H9 (cell line): ENCODE measurements around the gene PLLP. TPM values are rescaled to one million over a fixed set of nuclear protein-coding genes. Genes with fewer than 3 reads are reported as not detected.
"Not testable (repeated sequence)": the region's sequence is repeated elsewhere in the genome, so short reads cannot be mapped to it uniquely, and the experiment has no call there.

Source experiments
- DNase-seq: peaks from one replicate; pipeline ENCODE4 v3.0.0-alpha.2; 2017
- H2AFZ ChIP-seq: one replicate; pipeline ENCODE4 v1.6.1; 2013; ENCODE audit warnings: mild to moderate bottlenecking, low read length, control low read depth, moderate library complexity
- H2AK5ac ChIP-seq: 2 replicates; pipeline ENCODE4 v1.6.1; 2013; ENCODE audit warnings: low read length, control low read depth, mixed read lengths; ENCODE audit not compliant: insufficient read length
- H2BK120ac ChIP-seq: one replicate; pipeline ENCODE4 v1.6.1; 2013; ENCODE audit warnings: low read depth, mild to moderate bottlenecking, low read length, control low read depth, inconsistent platforms; ENCODE audit not compliant: poor library complexity, severe bottlenecking
- H2BK12ac ChIP-seq: 2 replicates; pipeline ENCODE4 v1.6.1; 2013; ENCODE audit warnings: low read length, control low read depth, mixed read lengths, low read depth; ENCODE audit not compliant: insufficient read length
- H2BK15ac ChIP-seq: 2 replicates; pipeline ENCODE4 v1.6.1; 2013; ENCODE audit warnings: low read depth, low read length, control low read depth
- H2BK20ac ChIP-seq: one replicate; pipeline ENCODE4 v1.6.1; 2013; ENCODE audit warnings: low read depth, mild to moderate bottlenecking, low read length, control low read depth, inconsistent platforms; ENCODE audit not compliant: poor library complexity, severe bottlenecking
- H2BK5ac ChIP-seq: 2 replicates; pipeline ENCODE4 v1.6.1; 2013; ENCODE audit warnings: low read length, control low read depth, mixed read lengths; ENCODE audit not compliant: insufficient read length
- H3K14ac ChIP-seq: 2 replicates; pipeline ENCODE4 v1.6.1; 2013; ENCODE audit warnings: low read length, control low read depth; ENCODE audit not compliant: insufficient read depth
- H3K18ac ChIP-seq: 2 replicates; pipeline ENCODE4 v1.6.1; 2013; ENCODE audit warnings: low read depth, mild to moderate bottlenecking, mixed read lengths, low read length, control low read depth; ENCODE audit not compliant: insufficient read length
- H3K23ac ChIP-seq: 2 replicates; pipeline ENCODE4 v1.6.1; 2013; ENCODE audit warnings: low read length, control low read depth, mixed read lengths, low read depth; ENCODE audit not compliant: insufficient read length
- H3K23me2 ChIP-seq: 2 replicates; pipeline ENCODE4 v1.6.1; 2013; ENCODE audit warnings: low read depth, mild to moderate bottlenecking, mixed read lengths, low read length, control low read depth; ENCODE audit not compliant: insufficient read length, poor library complexity, severe bottlenecking
- H3K27ac ChIP-seq: 2 replicates; pipeline ENCODE4 v1.5.1; 2013; ENCODE audit warnings: low read length, control low read depth, mixed read lengths, low read depth; ENCODE audit not compliant: insufficient read length
- H3K27me3 ChIP-seq: 2 replicates; pipeline ENCODE4 v1.6.1; 2013; ENCODE audit warnings: low read length, control low read depth, inconsistent platforms; ENCODE audit not compliant: insufficient read depth
- H3K4ac ChIP-seq: 2 replicates; pipeline ENCODE4 v1.6.1; 2013; ENCODE audit warnings: low read depth, mild to moderate bottlenecking, control low read depth, inconsistent platforms, low read length, moderate library complexity
- H3K4me1 ChIP-seq: 2 replicates; pipeline ENCODE4 v1.6.1; 2013; ENCODE audit warnings: low read length, control low read depth, inconsistent platforms; ENCODE audit not compliant: insufficient read depth
- H3K4me2 ChIP-seq: 2 replicates; pipeline ENCODE4 v1.6.1; 2013; ENCODE audit warnings: low read length, control low read depth, mixed read lengths; ENCODE audit not compliant: insufficient read length, insufficient read depth
- H3K56ac ChIP-seq: 2 replicates; pipeline ENCODE4 v1.6.1; 2013; ENCODE audit warnings: low read depth, mild to moderate bottlenecking, mixed read lengths, low read length, control low read depth; ENCODE audit not compliant: insufficient read length
- H3K79me1 ChIP-seq: 2 replicates; pipeline ENCODE4 v1.6.1; 2013; ENCODE audit warnings: low read depth, mild to moderate bottlenecking, moderate library complexity, low read length, control low read depth, inconsistent platforms; ENCODE audit not compliant: insufficient read depth, poor library complexity, severe bottlenecking
- H3K79me2 ChIP-seq: 2 replicates; pipeline ENCODE4 v1.6.1; 2013; ENCODE audit warnings: low read length, control low read depth, inconsistent platforms; ENCODE audit not compliant: insufficient read depth
- H3K9ac ChIP-seq: 2 replicates; pipeline ENCODE4 v1.6.1; 2013; ENCODE audit warnings: low read length, control low read depth, mixed read lengths; ENCODE audit not compliant: insufficient read length; ENCODE audit errors: extremely low read depth
- H3K9me3 ChIP-seq: one replicate; pipeline ENCODE4 v1.6.1; 2013; ENCODE audit warnings: low read depth, low read length, inconsistent platforms; ENCODE audit not compliant: control insufficient read depth
- H3T11ph ChIP-seq: one replicate; pipeline ENCODE4 v1.6.1; 2013; ENCODE audit warnings: mild to moderate bottlenecking, low read length, control low read depth, inconsistent platforms
- H4K20me1 ChIP-seq: one replicate; pipeline ENCODE4 v1.6.1; 2013; ENCODE audit not compliant: control insufficient read depth, insufficient read length, insufficient read depth
- H4K5ac ChIP-seq: 2 replicates; pipeline ENCODE4 v1.6.1; 2013; ENCODE audit warnings: low read depth, mild to moderate bottlenecking, mixed read lengths, low read length, control low read depth; ENCODE audit not compliant: insufficient read length
- H4K8ac ChIP-seq: replicated peaks from 2 replicates; pipeline ENCODE4 v1.6.1; 2013; ENCODE audit warnings: low read length, control low read depth, mixed read lengths, low read depth; ENCODE audit not compliant: insufficient read length
- H4K91ac ChIP-seq: 2 replicates; pipeline ENCODE4 v1.6.1; 2013; ENCODE audit warnings: low read depth, mild to moderate bottlenecking, moderate library complexity, mixed read lengths, low read length, control low read depth; ENCODE audit not compliant: insufficient read length
- H3K27ac Mint-ChIP-seq, 3 experiments: 2 replicates in 2 of 3; 3 replicates in 1 of 3; pipeline ENCODE4 v1.8.0; 2020 to 2021; ENCODE audit warnings: mixed read lengths in 3 of 3, mild to moderate bottlenecking in 1 of 3, moderate library complexity in 1 of 3
- H3K27me3 Mint-ChIP-seq: 2 replicates; pipeline ENCODE4 v1.8.0; 2021; ENCODE audit warnings: low read depth, mild to moderate bottlenecking, moderate library complexity, mixed read lengths
- H3K36me3 Mint-ChIP-seq, 3 experiments: 2 replicates in 2 of 3; 3 replicates in 1 of 3; pipeline ENCODE4 v1.8.0; 2020 to 2021; ENCODE audit warnings: low read depth in 3 of 3, mixed read lengths in 3 of 3; ENCODE audit not compliant: insufficient read depth in 1 of 3
- H3K4me1 Mint-ChIP-seq, 2 experiments: 2 replicates each; pipeline ENCODE4 v1.8.0; 2020; ENCODE audit warnings: mixed read lengths in 2 of 2
- H3K4me3 Mint-ChIP-seq, 2 experiments: 2 replicates in 1 of 2; 3 replicates in 1 of 2; pipeline ENCODE4 v1.8.0; 2020 to 2021; ENCODE audit warnings: mild to moderate bottlenecking in 2 of 2, mixed read lengths in 2 of 2, moderate library complexity in 1 of 2
- H3K9me3 Mint-ChIP-seq, 2 experiments: 2 replicates in 1 of 2; 3 replicates in 1 of 2; pipeline ENCODE4 v1.8.0; 2020; ENCODE audit warnings: mild to moderate bottlenecking in 2 of 2, mixed read lengths in 2 of 2, moderate library complexity in 1 of 2
- whole genome bisulfite sequencing: extraction: QIAGEN DNeasy Blood & Tissue Kit; methylation state at CpG from one replicate; pipeline ENCODE4 v1.1.7; 2013; ENCODE audit warnings: missing lambda C conversion rate, low lambda C conversion rate, mixed read lengths; ENCODE audit not compliant: insufficient read length; ENCODE audit errors: extremely low coverage; 5-methylcytosine and 5-hydroxymethylcytosine counted together
- total RNA-seq: library from RNA; stranded (reverse); gene quantifications from 2 replicates; pipeline ENCODE4 v1.2.1, GENCODE V29; 2021
- TF ChIP-seq, protein P1 (sequence below): fragments of 200-600 bp; sonication (generic); conservative IDR thresholded peaks from 3 replicates; pipeline ENCODE4 v1.8.0; 2021; ENCODE audit warnings: antibody characterized with exemption, mild to moderate bottlenecking

The PLLP gene
- total RNA-seq, 1 experiment from 2014 or later, result 1.8 TPM

DNA sequence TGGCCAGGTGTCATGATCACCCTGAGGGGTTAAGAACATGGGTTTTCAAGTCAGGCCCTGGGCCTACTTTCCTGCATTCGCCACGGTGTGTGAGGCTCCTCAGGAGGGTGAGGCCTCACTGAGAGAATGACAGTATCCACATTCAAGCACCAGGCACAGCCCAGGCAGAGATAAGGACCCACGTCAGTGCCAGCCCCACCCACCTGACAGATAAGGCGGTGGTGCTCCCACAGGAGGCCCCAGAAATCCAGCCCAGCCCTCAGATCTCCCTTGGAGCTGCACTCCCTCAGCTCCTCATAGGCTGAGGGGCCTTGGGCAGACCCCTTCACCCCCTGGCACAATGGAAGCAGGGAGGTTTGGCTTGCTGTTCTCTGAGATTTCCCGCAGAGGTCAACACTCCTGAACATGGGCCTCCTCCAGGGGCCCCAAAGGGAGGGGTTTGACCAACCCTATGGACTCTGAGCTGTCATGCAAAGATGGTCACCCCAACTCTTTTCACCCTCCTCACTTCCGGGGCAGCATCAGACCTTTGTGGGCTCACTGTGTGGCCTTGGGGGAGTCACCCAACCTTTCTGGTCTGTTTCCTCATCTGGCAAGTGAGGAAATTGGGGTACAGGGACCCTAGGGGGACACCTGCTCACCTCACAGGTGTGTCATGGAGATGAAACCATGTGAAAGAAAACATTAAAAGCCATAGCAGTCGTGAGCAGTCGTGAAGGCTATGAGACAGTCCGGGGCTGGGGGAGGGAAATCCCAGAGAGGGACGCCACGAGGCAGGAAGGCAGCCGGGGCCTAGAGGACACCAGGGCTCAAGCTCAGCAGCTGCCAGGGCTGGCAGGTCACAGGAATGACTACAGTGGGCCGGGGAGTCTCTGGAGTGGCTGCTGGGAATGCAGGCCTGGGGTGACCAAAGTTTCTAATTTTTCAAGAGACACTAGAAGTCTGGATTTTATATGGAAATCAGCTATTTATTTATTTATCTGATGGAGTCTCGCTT is 15.4 kb downstream of the PLLP start:
- H4K91ac ChIP-seq, result peak overlapping the region; percentile 70
- Mint-ChIP-seq H3K27ac (no peak overlapping the region; a peak in 1 of 7 replicates), H3K4me1 (peaks cover 15 to 28% of the 10 kb centered on the region in 2 experiments), H3K27me3 (no peaks in the 10 kb centered on the region), H3K36me3 (no peaks in the 10 kb centered on the region), H3K9me3 (no peaks in the 10 kb centered on the region), H3K4me3 (no peak overlapping the region)
- no peak overlapping the region for H3K23ac ChIP-seq
- no peaks in the 10 kb centered on the region for H3K79me2 ChIP-seq
- H3K14ac ChIP-seq, result no peak overlapping the region; the same call in 1 of the 2 replicates
- H2BK15ac ChIP-seq, result no peak overlapping the region
- H3K27ac ChIP-seq, result no peak overlapping the region
- no peak overlapping the region for H3K18ac ChIP-seq
- no peak overlapping the region for H2BK12ac ChIP-seq
- H3K23me2 ChIP-seq, result no peaks in the 10 kb centered on the region
- no peak overlapping the region for H3K4ac ChIP-seq
- TF ChIP-seq, protein P1, sequence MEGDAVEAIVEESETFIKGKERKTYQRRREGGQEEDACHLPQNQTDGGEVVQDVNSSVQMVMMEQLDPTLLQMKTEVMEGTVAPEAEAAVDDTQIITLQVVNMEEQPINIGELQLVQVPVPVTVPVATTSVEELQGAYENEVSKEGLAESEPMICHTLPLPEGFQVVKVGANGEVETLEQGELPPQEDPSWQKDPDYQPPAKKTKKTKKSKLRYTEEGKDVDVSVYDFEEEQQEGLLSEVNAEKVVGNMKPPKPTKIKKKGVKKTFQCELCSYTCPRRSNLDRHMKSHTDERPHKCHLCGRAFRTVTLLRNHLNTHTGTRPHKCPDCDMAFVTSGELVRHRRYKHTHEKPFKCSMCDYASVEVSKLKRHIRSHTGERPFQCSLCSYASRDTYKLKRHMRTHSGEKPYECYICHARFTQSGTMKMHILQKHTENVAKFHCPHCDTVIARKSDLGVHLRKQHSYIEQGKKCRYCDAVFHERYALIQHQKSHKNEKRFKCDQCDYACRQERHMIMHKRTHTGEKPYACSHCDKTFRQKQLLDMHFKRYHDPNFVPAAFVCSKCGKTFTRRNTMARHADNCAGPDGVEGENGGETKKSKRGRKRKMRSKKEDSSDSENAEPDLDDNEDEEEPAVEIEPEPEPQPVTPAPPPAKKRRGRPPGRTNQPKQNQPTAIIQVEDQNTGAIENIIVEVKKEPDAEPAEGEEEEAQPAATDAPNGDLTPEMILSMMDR, result no peak
- H3K4me2 ChIP-seq, result no peak overlapping the region
- no CpG with 5 or more reads among the region's 14 CpGs for WGBS
- H3K4me1 ChIP-seq, result peaks cover 2% of the 10 kb centered on the region; the same call in 1 of the 2 replicates
- H3K9ac ChIP-seq, result no peak overlapping the region
- no peak overlapping the region for H2BK120ac ChIP-seq
- no peak overlapping the region for H3K56ac ChIP-seq
- H2AFZ ChIP-seq, result no peak overlapping the region
- H2BK20ac ChIP-seq, result no peak overlapping the region
- H4K20me1 ChIP-seq, result no peaks in the 10 kb centered on the region
- no peak overlapping the region for H3T11ph ChIP-seq
- no peak overlapping the region for H2BK5ac ChIP-seq
- H2AK5ac ChIP-seq, result no peak overlapping the region
- no peak for DNase-seq
- no peaks in the 10 kb centered on the region for H3K27me3 ChIP-seq
- no peak overlapping the region for H4K5ac ChIP-seq
- H4K8ac ChIP-seq, result no peak overlapping the region
- H3K9me3 ChIP-seq, result no peaks in the 10 kb centered on the region
- no peaks in the 10 kb centered on the region for H3K79me1 ChIP-seq

- H3K9ac ChIP-seq, result not testable (repeated sequence)
Observed at GRCh38 chr16:57267343-57267742, 17.1 kb downstream of the PLLP start.

More at GRCh38 chr16:57267343-57267742, 17.1 kb downstream of the PLLP start:
- not testable (repeated sequence) for H3K56ac ChIP-seq, H2BK20ac ChIP-seq, H3K9me3 ChIP-seq, H3K27ac ChIP-seq, H4K20me1 ChIP-seq, H3K18ac ChIP-seq, H2AK5ac ChIP-seq, H2AFZ ChIP-seq, H4K8ac ChIP-seq, H3K27me3 Mint-ChIP-seq, DNase-seq, H3K23ac ChIP-seq, H3K4ac ChIP-seq, H2BK15ac ChIP-seq, H3K27me3 ChIP-seq, H3K23me2 ChIP-seq, H3K9me3 Mint-ChIP-seq, H3K27ac Mint-ChIP-seq, H3K4me2 ChIP-seq, H2BK12ac ChIP-seq, H3K36me3 Mint-ChIP-seq, H2BK120ac ChIP-seq, H4K91ac ChIP-seq, H3K4me1 ChIP-seq, H3K14ac ChIP-seq, H3K4me3 Mint-ChIP-seq, H3K79me1 ChIP-seq, H2BK5ac ChIP-seq, H3K79me2 ChIP-seq, H4K5ac ChIP-seq, H3T11ph ChIP-seq
- H3K4me1 Mint-ChIP-seq, result peaks cover 17 to 29% of the 10 kb centered on the region in 2 experiments
- no CpG with 5 or more reads among the region's 2 CpGs for WGBS
